HG02588 (cell line): ENCODE data around the gene GRB10.

ENCODE experiments used
- ATAC-seq: cut with Tn5 transposase; IDR thresholded peaks from one replicate; pipeline ENCODE4 v1.9.1; 2021; ENCODE audit warnings: mild to moderate bottlenecking, moderate library complexity; ENCODE audit not compliant: unreplicated experiment

The GRB10 gene

DNA sequence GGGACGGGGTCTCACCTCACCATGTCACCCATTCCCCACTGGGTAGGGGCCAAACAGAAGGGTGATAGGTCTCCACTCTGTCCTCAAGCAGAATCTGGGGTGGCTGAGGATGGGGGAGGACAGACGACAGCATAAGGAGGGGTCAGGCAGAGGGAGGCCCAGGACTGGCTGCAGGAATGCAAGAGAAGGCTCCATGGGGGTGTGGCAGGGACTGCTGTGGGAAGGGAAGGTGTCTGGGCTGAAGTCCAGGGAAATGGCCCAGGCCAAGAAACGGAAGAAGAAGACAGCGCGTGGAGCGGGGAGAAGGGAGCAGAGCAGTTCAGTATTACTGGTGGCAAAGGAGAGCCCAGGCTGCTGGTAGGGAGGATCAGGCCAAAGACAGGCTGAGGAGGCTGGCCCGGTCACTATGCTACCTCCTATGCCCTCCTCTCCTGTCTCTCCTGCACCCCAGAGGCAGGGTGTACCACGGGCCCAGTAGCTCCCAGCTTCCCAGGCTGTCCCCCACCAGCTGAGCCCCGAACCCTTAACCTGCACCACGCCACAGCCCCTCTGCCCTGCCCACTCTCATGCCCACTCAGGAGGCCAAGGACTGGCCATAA, 60.9 kb downstream of the GRB10 start:
- no peak for ATAC-seq

DNA sequence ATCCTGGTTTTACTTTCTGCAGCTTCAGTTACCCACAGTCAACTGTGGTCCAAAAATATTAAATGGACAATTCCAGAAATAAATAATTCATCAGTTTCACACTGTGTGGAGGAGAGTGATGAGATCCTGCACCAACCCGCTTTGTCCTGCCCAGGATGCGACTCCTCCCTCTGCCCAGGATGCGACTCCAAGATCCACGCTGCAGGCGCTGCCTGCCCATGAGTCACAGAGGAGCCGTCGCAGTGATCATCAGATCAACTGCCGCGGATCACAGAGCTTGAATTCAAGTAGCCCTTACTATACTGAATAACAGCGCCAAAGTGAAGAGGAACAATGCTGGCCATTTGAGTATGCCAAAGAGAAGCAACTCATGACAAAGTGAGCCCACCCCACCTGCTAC, 61.5 kb downstream of the GRB10 start:
- ATAC-seq: no peak

- ATAC-seq: no peak
Measured at GRCh38 chr7:50720295-50720694, 62.4 kb downstream of the GRB10 start.

DNA sequence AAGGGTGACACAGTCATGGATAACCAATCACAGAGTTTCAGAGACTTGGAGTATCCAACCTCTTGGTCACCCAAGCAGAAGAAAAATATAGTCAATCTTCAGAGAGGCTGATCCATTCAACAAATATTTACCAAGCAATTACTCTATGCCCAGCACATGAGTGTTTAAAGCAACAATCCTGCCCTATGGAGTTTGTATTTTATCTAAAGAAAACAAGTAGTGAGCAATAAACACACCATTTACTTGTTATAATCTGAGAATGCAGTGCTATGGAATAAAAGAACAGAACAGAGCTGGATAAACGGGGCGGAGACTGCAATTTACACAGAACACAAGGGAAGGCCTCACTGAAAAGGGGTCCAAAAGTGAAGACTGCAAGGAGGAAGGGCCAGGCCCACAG, 63.8 kb downstream of the GRB10 start:
- no peak for ATAC-seq

GRCh38 chr7:50718311-50718710, 64.4 kb downstream of the GRB10 start:
- no peak for ATAC-seq

GRCh38 chr7:50717181-50717580, 65.5 kb downstream of the GRB10 start:
- ATAC-seq: no peak

DNA sequence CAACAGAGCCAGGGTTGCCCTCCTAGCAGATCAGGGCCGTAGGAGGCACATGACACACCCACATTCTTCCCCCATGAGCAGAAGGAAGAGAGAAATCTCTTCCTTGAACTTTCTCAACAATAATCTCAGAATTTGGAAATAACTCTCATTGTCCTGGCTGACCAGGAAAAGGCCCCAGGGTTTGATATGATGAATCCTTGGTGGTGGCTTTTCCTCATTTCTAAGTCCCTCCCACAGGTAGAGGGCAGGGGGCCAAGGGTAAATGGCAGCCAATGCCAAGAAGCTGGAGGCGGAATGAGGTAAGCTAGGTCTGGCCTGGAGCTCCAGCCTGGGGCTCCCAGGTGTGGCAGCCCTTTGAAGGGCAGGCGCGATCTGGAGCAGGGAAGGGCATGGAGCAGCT, 67.8 kb downstream of the GRB10 start:
- no peak for ATAC-seq

DNA sequence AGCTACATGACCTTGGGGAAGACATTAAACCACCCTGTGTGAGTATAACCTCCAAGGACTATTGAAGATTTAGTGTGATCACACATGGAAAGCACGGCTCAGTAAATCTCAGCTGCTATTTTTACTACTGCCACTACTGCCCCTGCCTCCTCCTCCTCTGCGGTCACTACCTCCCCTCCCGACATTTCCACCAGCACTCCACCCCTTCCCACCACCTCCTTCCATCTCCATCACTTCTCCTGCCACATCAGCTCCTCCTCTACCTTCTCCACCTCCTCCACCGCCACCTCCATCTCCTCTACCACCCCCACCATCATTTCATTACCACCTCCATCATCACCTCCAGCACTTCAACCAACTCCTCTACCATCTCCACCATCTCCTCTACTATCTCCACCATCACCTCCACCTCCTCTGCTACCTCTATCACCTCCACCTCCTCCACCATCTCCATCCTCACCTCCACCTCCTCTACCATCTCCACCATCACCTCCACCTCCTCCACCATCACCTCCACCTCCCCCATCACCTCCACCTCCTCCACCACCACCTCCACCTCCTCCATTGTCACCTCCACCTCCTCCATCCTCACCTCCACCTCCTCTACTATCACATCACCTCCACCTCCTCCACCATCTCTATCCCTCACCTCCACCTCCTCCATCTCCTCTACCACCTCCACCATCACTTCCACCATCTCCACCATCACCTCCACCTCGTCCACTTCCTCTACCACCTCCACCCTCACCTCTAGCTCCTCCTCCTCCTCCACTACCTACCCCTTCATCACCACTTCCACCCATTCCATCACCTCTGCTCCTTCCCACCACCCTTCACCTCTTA, 69.4 kb downstream of the GRB10 start:
- no peak for ATAC-seq

DNA sequence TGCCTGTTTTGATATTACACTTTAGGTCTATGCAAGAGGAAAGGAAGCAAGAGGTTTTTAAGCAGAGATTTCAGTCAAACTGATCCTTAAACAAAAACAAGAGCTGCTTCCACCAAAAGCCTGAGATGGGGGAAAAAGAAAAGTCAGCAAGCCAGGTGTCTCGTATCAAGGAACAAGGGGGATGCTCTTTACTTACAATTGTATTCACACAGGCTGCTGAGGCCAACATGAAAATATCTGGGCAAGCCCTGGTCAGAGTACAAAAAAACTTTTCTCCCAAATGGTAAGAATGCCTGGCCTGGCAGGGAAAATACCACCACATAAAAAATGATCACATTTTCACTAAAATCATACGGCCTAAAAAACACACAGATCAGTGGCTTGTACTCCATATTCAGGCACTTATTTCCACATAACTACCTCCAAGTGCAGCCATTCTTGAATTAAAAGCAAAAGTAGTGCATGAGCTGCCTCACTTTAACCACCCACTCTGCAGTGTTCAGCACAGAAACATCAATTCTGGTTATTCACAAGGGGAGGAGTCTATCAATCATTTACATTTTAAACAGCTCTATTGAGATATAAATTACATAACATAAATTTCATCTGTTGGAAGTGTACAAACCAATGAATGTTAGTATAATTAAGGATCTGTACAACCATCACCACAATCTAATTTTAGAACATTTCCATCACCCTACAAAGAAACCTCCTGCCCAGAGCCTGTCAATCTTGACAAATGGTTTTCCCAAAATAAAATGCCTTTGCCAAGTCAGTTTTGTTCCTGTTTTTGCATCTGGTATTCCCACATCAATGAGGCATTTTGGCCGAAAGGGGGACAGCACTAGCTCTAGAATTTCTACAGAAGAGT, 70.2 kb downstream of the GRB10 start:
- ATAC-seq: no peak

GRCh38 chr7:50711271-50712175, 71.2 kb downstream of the GRB10 start:
- no peak for ATAC-seq

- no peak for ATAC-seq
Measured at GRCh38 chr7:50710441-50711154, 72.1 kb downstream of the GRB10 start.

DNA sequence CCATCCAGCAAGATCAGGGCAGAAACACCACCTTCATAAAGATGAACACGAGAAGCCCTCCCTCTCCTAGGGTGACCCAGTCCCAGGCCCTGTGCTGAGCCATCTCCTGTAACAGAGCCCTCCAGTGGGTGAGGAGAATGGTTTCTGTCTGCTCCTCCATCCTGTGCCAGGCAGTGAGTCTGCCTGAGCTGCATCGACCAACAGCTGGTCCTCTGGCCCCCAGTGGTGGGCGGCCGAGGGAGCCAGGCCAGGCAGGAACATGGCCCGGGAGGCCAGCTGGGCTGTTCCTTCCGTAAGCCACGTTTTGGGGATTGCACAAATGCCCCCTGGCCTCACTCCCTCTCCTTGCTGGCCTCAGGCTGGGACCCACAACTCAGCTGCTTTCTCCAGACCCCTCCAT, 73.5 kb downstream of the GRB10 start:
- no peak for ATAC-seq

GRCh38 chr7:50707236-50708006, 75.3 kb downstream of the GRB10 start:
- ATAC-seq: no peak

DNA sequence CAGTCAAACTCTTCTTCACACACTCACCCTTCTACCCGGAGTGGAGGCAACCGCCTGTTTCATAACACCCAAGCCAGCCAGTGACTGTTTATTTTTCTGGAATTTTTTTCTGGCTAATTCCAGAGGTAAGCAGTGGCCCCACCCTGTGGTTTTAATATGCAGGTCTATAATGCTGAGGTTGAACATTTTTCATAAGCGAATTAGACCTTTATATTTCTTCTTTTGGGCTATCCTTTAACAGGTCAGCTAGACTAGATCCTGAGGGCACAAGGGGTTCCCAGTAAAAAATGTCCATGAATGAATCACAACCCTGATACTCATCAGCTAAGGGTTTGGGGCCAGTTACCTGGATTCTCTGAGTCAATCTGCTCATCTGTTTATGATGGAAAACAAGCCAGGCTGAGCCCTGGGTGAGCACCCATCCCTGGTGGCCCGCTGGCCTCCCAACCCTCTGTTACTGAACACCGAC, 76.2 kb downstream of the GRB10 start:
- no peak for ATAC-seq

GRCh38 chr7:50704844-50705243, 77.9 kb downstream of the GRB10 start:
- no peak for ATAC-seq

- ATAC-seq: no peak
Measured at GRCh38 chr7:50703654-50704053, 79.0 kb downstream of the GRB10 start.

GRCh38 chr7:50699143-50699542, 83.6 kb downstream of the GRB10 start:
- no peak for ATAC-seq

GRCh38 chr7:50697748-50698147, 84.9 kb downstream of the GRB10 start:
- ATAC-seq: no peak
